Measurements from ENCODE around the gene SRRM2.

Gene SRRM2

DNA sequence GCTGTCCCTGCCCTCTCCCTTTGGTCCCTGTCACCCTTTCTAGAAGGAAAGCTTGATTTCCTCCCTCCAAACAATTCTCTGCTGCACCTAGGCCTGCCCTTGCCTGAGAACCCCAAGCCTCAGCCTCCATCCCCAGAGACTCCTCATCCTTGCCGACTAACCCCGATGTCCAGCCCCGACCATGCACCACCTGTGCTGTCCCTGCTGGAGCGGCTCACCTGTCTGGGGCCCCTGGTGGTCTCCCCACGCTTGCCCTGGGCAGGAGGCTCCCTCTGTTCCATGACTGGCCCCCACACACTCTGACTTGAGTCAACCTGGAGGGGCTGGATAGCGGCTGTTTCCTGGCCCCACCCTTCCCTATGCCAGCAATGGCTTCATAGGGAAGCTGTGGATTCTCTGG is 12.0 kb upstream of the SRRM2 start:
- no peaks in the 10 kb centered on the region for H3K79me2 ChIP-seq (ENCODE audit: low read length)
- H4K20me1 ChIP-seq (ENCODE audit: insufficient read depth, low read length), result no peaks in the 10 kb centered on the region
- no peak overlapping the region for H3K4me2 ChIP-seq (ENCODE audit: low read length)
- no peak overlapping the region for H3K27ac ChIP-seq (ENCODE audit: low read length)
- no peak overlapping the region for H2AFZ ChIP-seq (ENCODE audit: low read depth, low read length)
- no peaks in the 10 kb centered on the region for H3K27me3 ChIP-seq (ENCODE audit: low read depth, low read length)
- H3K9ac ChIP-seq (ENCODE audit: low read length), result no peak overlapping the region
- H3K36me3 ChIP-seq (replicated peaks; ENCODE audit: low read depth, low read length), result no peaks in the 10 kb centered on the region
- no peak overlapping the region for H3K4me3 ChIP-seq (ENCODE audit: low read length)
- TF ChIP-seq CTCF (IDR thresholded peaks at IDR 0.05; ENCODE audit: low read depth, low read length), result no peak
- no peak for TF ChIP-seq EZH2phosphoT487 (IDR thresholded peaks at IDR 0.05; ENCODE audit: low read depth)
- no peaks in the 10 kb centered on the region for H3K9me3 ChIP-seq (ENCODE audit: insufficient read depth, low read length)
- H3K4me1 ChIP-seq (ENCODE audit: low read length), result no peaks in the 10 kb centered on the region

DNA sequence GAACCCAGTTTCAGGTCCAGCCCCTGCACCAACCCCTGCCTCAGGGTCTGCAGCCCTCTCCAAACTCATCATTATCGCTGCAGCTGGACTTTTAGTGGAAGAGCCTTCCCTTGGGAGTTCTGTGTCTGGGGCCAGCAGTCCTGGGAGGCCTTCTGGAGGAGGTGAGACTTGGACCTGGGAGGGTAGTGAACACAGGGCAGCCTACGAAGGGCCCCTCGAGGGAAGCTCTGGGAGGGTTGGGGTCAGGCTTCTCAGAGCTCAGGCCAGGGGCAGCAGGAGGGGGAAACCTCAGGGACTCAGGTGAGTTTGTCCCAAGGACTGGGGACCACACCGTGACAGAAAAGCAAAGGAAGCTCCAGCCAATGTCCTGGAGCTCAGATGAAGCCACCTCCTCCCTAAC is 11.3 kb upstream of the SRRM2 start:
- no peak overlapping the region for H3K27ac ChIP-seq (ENCODE audit: low read length)
- no peaks in the 10 kb centered on the region for H3K4me1 ChIP-seq (ENCODE audit: low read length)
- H3K9ac ChIP-seq (ENCODE audit: low read length), result no peak overlapping the region
- no peak for TF ChIP-seq CTCF (IDR thresholded peaks at IDR 0.05; ENCODE audit: low read depth, low read length)
- TF ChIP-seq EZH2phosphoT487 (IDR thresholded peaks at IDR 0.05; ENCODE audit: low read depth), result no peak
- no peak overlapping the region for H3K4me3 ChIP-seq (ENCODE audit: low read length)
- no peak overlapping the region for H3K4me2 ChIP-seq (ENCODE audit: low read length)
- no peaks in the 10 kb centered on the region for H3K36me3 ChIP-seq (replicated peaks; ENCODE audit: low read depth, low read length)
- H2AFZ ChIP-seq (ENCODE audit: low read depth, low read length), result no peak overlapping the region
- H3K27me3 ChIP-seq (ENCODE audit: low read depth, low read length), result no peaks in the 10 kb centered on the region
- H4K20me1 ChIP-seq (ENCODE audit: insufficient read depth, low read length), result no peaks in the 10 kb centered on the region
- no peaks in the 10 kb centered on the region for H3K9me3 ChIP-seq (ENCODE audit: insufficient read depth, low read length)
- no peaks in the 10 kb centered on the region for H3K79me2 ChIP-seq (ENCODE audit: low read length)

DNA sequence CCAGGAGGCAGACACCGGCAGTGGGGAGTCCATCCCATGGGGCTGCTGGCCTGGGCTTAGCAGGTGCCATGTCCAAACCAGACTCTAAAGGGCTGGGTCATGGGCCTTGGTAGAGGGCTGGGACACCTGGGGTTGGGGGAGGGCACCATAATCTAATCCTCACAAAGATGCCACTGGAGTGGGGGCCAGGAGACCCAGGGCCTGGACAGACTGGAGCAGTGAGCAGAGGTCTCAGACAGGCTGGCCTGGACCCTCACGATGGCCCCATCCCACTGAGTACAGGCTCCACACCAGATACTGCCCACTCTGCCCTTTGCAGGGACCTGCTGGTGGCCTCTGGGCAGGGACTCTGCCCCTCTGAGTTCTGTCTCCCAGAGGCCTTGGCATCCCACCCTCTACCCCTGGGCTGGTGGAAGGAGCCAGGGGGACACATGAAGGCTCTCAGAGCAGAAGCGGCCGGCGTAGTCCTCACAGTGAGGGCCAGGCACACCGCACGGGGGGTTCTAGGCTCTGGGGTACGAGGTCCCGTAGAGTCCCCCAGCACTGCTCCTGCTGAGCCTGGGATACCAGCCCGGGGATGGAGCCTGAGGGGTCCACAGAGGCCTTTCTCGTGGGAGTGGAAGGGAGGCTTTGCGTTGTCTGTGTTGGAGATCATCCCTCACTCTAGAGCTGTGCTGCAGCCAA is 10.0 kb upstream of the SRRM2 start:
- no peak for TF ChIP-seq EZH2phosphoT487 (IDR thresholded peaks at IDR 0.05; ENCODE audit: low read depth)
- no peak for TF ChIP-seq CTCF (IDR thresholded peaks at IDR 0.05; ENCODE audit: low read depth, low read length)
- Histone ChIP-seq H3K9me3 (ENCODE audit: insufficient read depth, low read length) (no peaks in the 10 kb centered on the region), H3K9ac (ENCODE audit: low read length) (no peak overlapping the region), H3K4me2 (ENCODE audit: low read length) (no peak overlapping the region), H2AFZ (ENCODE audit: low read depth, low read length) (no peak overlapping the region), H3K4me1 (ENCODE audit: low read length) (no peaks in the 10 kb centered on the region), H3K36me3 (replicated peaks; ENCODE audit: low read depth, low read length) (no peaks in the 10 kb centered on the region), H4K20me1 (ENCODE audit: insufficient read depth, low read length) (no peaks in the 10 kb centered on the region), H3K79me2 (ENCODE audit: low read length) (no peaks in the 10 kb centered on the region), H3K27ac (ENCODE audit: low read length) (no peak overlapping the region), H3K4me3 (ENCODE audit: low read length) (no peak overlapping the region), H3K27me3 (ENCODE audit: low read depth, low read length) (no peaks in the 10 kb centered on the region)

- no peak overlapping the region for H3K27ac ChIP-seq (ENCODE audit: low read length)
- no peaks in the 10 kb centered on the region for H3K27me3 ChIP-seq (ENCODE audit: low read depth, low read length)
- no peak overlapping the region for H3K4me2 ChIP-seq (ENCODE audit: low read length)
- H3K9ac ChIP-seq (ENCODE audit: low read length), result no peak overlapping the region
- H4K20me1 ChIP-seq (ENCODE audit: insufficient read depth, low read length), result no peaks in the 10 kb centered on the region
- H3K4me1 ChIP-seq (ENCODE audit: low read length), result no peaks in the 10 kb centered on the region
- no peak overlapping the region for H3K4me3 ChIP-seq (ENCODE audit: low read length)
- no peak overlapping the region for H2AFZ ChIP-seq (ENCODE audit: low read depth, low read length)
- no peaks in the 10 kb centered on the region for H3K36me3 ChIP-seq (replicated peaks; ENCODE audit: low read depth, low read length)
- TF ChIP-seq EZH2phosphoT487 (IDR thresholded peaks at IDR 0.05; ENCODE audit: low read depth) (no peak), CTCF (IDR thresholded peaks at IDR 0.05; ENCODE audit: low read depth, low read length) (no peak)
- no peaks in the 10 kb centered on the region for H3K79me2 ChIP-seq (ENCODE audit: low read length)
- H3K9me3 ChIP-seq (ENCODE audit: insufficient read depth, low read length), result no peaks in the 10 kb centered on the region
These were observed 9.2 kb upstream of the SRRM2 start for GRCh38 chr16:2743007-2743810.
